ENCODE measurements around the gene CPNE7. TPM values are rescaled to one million over a fixed set of nuclear protein-coding genes. Genes with fewer than 3 reads are reported as not detected.
A peak's percentile ranks its signal among the peaks of the same experiment; 100 is the strongest.

Gene CPNE7
- not detected for total RNA-seq
- long read RNA-seq: 0 reads

- ATAC-seq (ENCODE audit: poor library complexity) (peak; percentile 17), DNase-seq (no peak)
- intact Hi-C loops (cut with DNase I): no loop called here
Measured at GRCh38 chr16:89575247-89576152, at the start of gene CPNE7. Gene CPNE7, plus strand, starts transcription at chr16:89575758. Its CDS starts 140 bp downstream, at chr16:89575898.

- no peak for ATAC-seq (ENCODE audit: poor library complexity)
Measured at GRCh38 chr16:89529097-89529496, 46.5 kb upstream of the CPNE7 start.

GRCh38 chr16:89530401-89531381 is 44.9 kb upstream of the CPNE7 start:
- no peak for DNase-seq
- ATAC-seq (ENCODE audit: poor library complexity): no peak
- intact Hi-C loops (cut with DNase I): no loop called here

More at GRCh38 chr16:89529097-89529496, 46.5 kb upstream of the CPNE7 start:
- intact Hi-C loops (cut with DNase I): no loop called here
- DNase-seq: no peak

GRCh38 chr16:89531821-89532526 is 43.6 kb upstream of the CPNE7 start:
- no peak for DNase-seq
- intact Hi-C loops (cut with DNase I): no loop called here
- no peak for ATAC-seq (ENCODE audit: poor library complexity)

- intact Hi-C loops (cut with DNase I): no loop called here
- peak; percentile 63 for ATAC-seq (ENCODE audit: poor library complexity)
- DNase-seq: no peak
Measured at GRCh38 chr16:89534252-89534756, 41.3 kb upstream of the CPNE7 start.

GRCh38 chr16:89536371-89536770 is 39.2 kb upstream of the CPNE7 start:
- intact Hi-C loops (cut with DNase I): no loop called here
- DNase-seq: no peak
- ATAC-seq (ENCODE audit: poor library complexity): no peak

- intact Hi-C loops (cut with DNase I): no loop called here
- DNase-seq (no peak), ATAC-seq (ENCODE audit: poor library complexity) (no peak)
Measured at GRCh38 chr16:89536886-89537548, 38.5 kb upstream of the CPNE7 start.

- intact Hi-C loops (cut with DNase I): no loop called here
- no peak for ATAC-seq (ENCODE audit: poor library complexity)
- no peak for DNase-seq
Measured at GRCh38 chr16:89537549-89537925, 38.0 kb upstream of the CPNE7 start.

GRCh38 chr16:89538286-89538685 is 37.3 kb upstream of the CPNE7 start:
- ATAC-seq (ENCODE audit: poor library complexity) (no peak), DNase-seq (no peak)
- intact Hi-C loops (cut with DNase I): no loop called here

- no peak for DNase-seq
Measured at GRCh38 chr16:89540557-89540956, 35.0 kb upstream of the CPNE7 start.

GRCh38 chr16:89541792-89542191 is 33.8 kb upstream of the CPNE7 start:
- ATAC-seq (ENCODE audit: poor library complexity): no peak
- intact Hi-C loops (cut with DNase I): no loop called here

More at GRCh38 chr16:89540557-89540956, 35.0 kb upstream of the CPNE7 start:
- ATAC-seq (ENCODE audit: poor library complexity): peak; percentile 69
- intact Hi-C loops (cut with DNase I): no loop called here

GRCh38 chr16:89544113-89544512 is 31.4 kb upstream of the CPNE7 start:
- intact Hi-C loops (cut with DNase I): no loop called here
- ATAC-seq (ENCODE audit: poor library complexity): no peak
- DNase-seq: no peak

More at GRCh38 chr16:89541792-89542191, 33.8 kb upstream of the CPNE7 start:
- no peak for DNase-seq

GRCh38 chr16:89544713-89545043 is 30.9 kb upstream of the CPNE7 start:
- no peak for DNase-seq
- intact Hi-C loops (cut with DNase I): no loop called here
- no peak for ATAC-seq (ENCODE audit: poor library complexity)

- intact Hi-C loops (cut with DNase I): no loop called here
- no peak for ATAC-seq (ENCODE audit: poor library complexity)
- no peak for DNase-seq
Measured at GRCh38 chr16:89545044-89545830, 30.3 kb upstream of the CPNE7 start.

GRCh38 chr16:89545831-89546574 is 29.6 kb upstream of the CPNE7 start:
- ATAC-seq (ENCODE audit: poor library complexity) (no peak), DNase-seq (no peak)
- intact Hi-C loops (cut with DNase I): no loop called here

GRCh38 chr16:89546781-89547180 is 28.8 kb upstream of the CPNE7 start:
- no peak for DNase-seq
- ATAC-seq (ENCODE audit: poor library complexity): no peak
- intact Hi-C loops (cut with DNase I): no loop called here

- intact Hi-C loops (cut with DNase I): no loop called here
Measured at GRCh38 chr16:89547291-89547690, 28.3 kb upstream of the CPNE7 start.

More at GRCh38 chr16:89547291-89547690, 28.3 kb upstream of the CPNE7 start:
- DNase-seq (no peak), ATAC-seq (ENCODE audit: poor library complexity) (no peak)

All from Right ventricle myocardium superior (tissue), 1 donor.